SK-N-SH (cell line): Measurements from ENCODE around the gene SLC40A1. TPM values are rescaled to one million over a fixed set of nuclear protein-coding genes. Genes with fewer than 3 reads are reported as not detected.

Source experiments
- CTCF ChIA-PET: fragments of 300-600, 350-600 bp; formaldehyde crosslinking; extraction: SDS; loops from one replicate; lab custom pipeline; 2021; lab: Yijun Ruan, JAX
- POLR2A ChIA-PET: fragments of 350-600 bp; sonication (Branson Sonifier 250); formaldehyde crosslinking; extraction: SDS; loops from one replicate; lab custom pipeline; 2020; ENCODE audit warnings: antibody characterized with exemption, inconsistent platforms; lab: Yijun Ruan, JAX
- DNase-seq: peaks from one replicate; pipeline ENCODE4 v3.0.0; 2012
- H2AFZ ChIP-seq: fragments of 200-600 bp; sonication (generic); 2 replicates; pipeline ENCODE4 v1.8.1; 2016; ENCODE audit warnings: antibody characterized with exemption, mild to moderate bottlenecking, low read depth
- H3F3A ChIP-seq: fragments of 200-600 bp; sonication (generic); replicated peaks from 2 replicates; pipeline ENCODE3; 2016; ENCODE audit warnings: antibody characterized with exemption, mild to moderate bottlenecking; ENCODE audit not compliant: insufficient read depth
- H3K27ac ChIP-seq, 2 experiments: fragments of 200-500 bp in 1 of 2; fragments of 200-600 bp in 1 of 2; sonication (Bioruptor generic) in 1 of 2; sonication (generic), shearing (Covaris generic) in 1 of 2; 2 replicates each; pipeline versions ENCODE4 v1.5.1 to v1.6.1; 2014 to 2016; ENCODE audit warnings: low read depth in 2 of 2, inconsistent platforms in 1 of 2, low read length in 1 of 2, mild to moderate bottlenecking in 1 of 2, mixed read lengths in 1 of 2
- H3K27me3 ChIP-seq: fragments of 200-600 bp; sonication (generic), shearing (Covaris generic); 2 replicates; pipeline ENCODE4 v1.6.1; 2016; ENCODE audit warnings: mixed run types; ENCODE audit not compliant: insufficient read depth
- H3K36me3 ChIP-seq, 2 experiments: fragments of 200-500 bp in 1 of 2; fragments of 200-600 bp in 1 of 2; sonication (Bioruptor generic) in 1 of 2; sonication (generic) in 1 of 2; replicated peaks in 1 of 2; 2 replicates each; pipeline versions ENCODE3 to v1.5.1; 2014 to 2016; ENCODE audit warnings: low read length in 1 of 2, mild to moderate bottlenecking in 1 of 2; ENCODE audit not compliant: insufficient read depth in 2 of 2, control insufficient read depth in 1 of 2
- H3K4me1 ChIP-seq, 2 experiments: fragments of 200-500 bp in 1 of 2; fragments of 200-600 bp in 1 of 2; sonication (Bioruptor generic) in 1 of 2; sonication (generic), shearing (Covaris generic) in 1 of 2; 2 replicates each; pipeline versions ENCODE4 v1.5.1 to v1.6.1; 2014 to 2016; ENCODE audit warnings: low read depth in 1 of 2, low read length in 1 of 2, mixed run types in 1 of 2; ENCODE audit not compliant: insufficient read depth in 2 of 2, control insufficient read depth in 1 of 2
- H3K4me2 ChIP-seq: fragments of 200-600 bp; sonication (generic), shearing (Covaris generic); 2 replicates; pipeline ENCODE4 v1.6.1; 2017; ENCODE audit warnings: mixed run types
- H3K4me3 ChIP-seq, 2 experiments: fragments of 200-500 bp in 1 of 2; fragments of 200-600 bp in 1 of 2; sonication (Bioruptor generic) in 1 of 2; sonication (generic), shearing (Covaris generic) in 1 of 2; 2 replicates each; pipeline versions ENCODE4 v1.5.1 to v1.8.1; 2014 to 2016; ENCODE audit warnings: low read depth in 2 of 2, inconsistent platforms in 1 of 2, low read length in 1 of 2, mild to moderate bottlenecking in 1 of 2, mixed read lengths in 1 of 2, moderate library complexity in 1 of 2
- H3K79me2 ChIP-seq: fragments of 200-600 bp; sonication (generic); 2 replicates; pipeline ENCODE4 v1.8.1; 2017; ENCODE audit warnings: mild to moderate bottlenecking; ENCODE audit not compliant: insufficient read depth
- H3K9ac ChIP-seq: fragments of 200-600 bp; sonication (generic); 2 replicates; pipeline ENCODE4 v1.6.1; 2017; ENCODE audit warnings: mixed run types
- H3K9me2 ChIP-seq: fragments of 200-600 bp; sonication (generic); 2 replicates; pipeline ENCODE4 v1.6.1; 2017; ENCODE audit warnings: mixed run types
- H3K9me3 ChIP-seq: fragments of 200-600 bp; sonication (generic); 2 replicates; pipeline ENCODE4 v1.6.1; 2017; ENCODE audit warnings: mixed run types, mild to moderate bottlenecking, moderate library complexity
- H4K20me1 ChIP-seq: fragments of 200-600 bp; sonication (generic); 2 replicates; pipeline ENCODE4 v1.6.1; 2017; ENCODE audit warnings: mild to moderate bottlenecking, mixed run types; ENCODE audit not compliant: insufficient read depth
- JUND ChIP-seq: IDR thresholded peaks from 2 replicates; pipeline ENCODE4 v1.4.0; 2012
- NRF1 ChIP-seq: IDR thresholded peaks from 2 replicates; pipeline ENCODE4 v1.6.1; 2012; ENCODE audit warnings: low read depth, mild to moderate bottlenecking, low read length
- POLR2AphosphoS5 ChIP-seq: IDR thresholded peaks from 2 replicates; pipeline ENCODE4 v1.6.1; 2012; ENCODE audit warnings: low read depth, low read length
- RCOR1 ChIP-seq: fragments of 150-350 bp; IDR thresholded peaks from 2 replicates; pipeline ENCODE4 v1.6.1; 2017; ENCODE audit warnings: antibody characterized with exemption, low read length
- TAF1 ChIP-seq: IDR thresholded peaks from 2 replicates; pipeline ENCODE4 v1.6.1; 2012; ENCODE audit warnings: low read depth, mild to moderate bottlenecking, low read length, moderate library complexity, borderline replicate concordance
- WGBS: methylation state at CpG from one replicate; pipeline ENCODE4 v1.1.6; 2017; ENCODE audit warnings: low lambda C conversion rate; 5-methylcytosine and 5-hydroxymethylcytosine counted together
- polyA plus RNA-seq, 3 experiments: library from polyadenylated mRNA; depleted of rRNA; stranded (reverse); fragments of >200 nt; gene quantifications; 2 replicates each; pipeline ENCODE4 v1.2.3, GENCODE V29; 2012
- TF ChIP-seq, protein P1 (sequence below): IDR thresholded peaks from 2 replicates; pipeline ENCODE4 v1.4.0; 2012; ENCODE audit warnings: low read depth, borderline replicate concordance
- TF ChIP-seq, protein P2 (sequence below): fragments of 150-350 bp; IDR thresholded peaks from 2 replicates; pipeline ENCODE4 v1.6.1; 2017; ENCODE audit warnings: antibody characterized with exemption, low read length, low read depth, borderline replicate concordance
- TF ChIP-seq, protein P3 (sequence below): IDR thresholded peaks from 2 replicates; pipeline ENCODE4 v1.4.0; 2012; ENCODE audit warnings: low read depth
- TF ChIP-seq, protein P4 (sequence below): IDR thresholded peaks from 2 replicates; pipeline ENCODE4; 2012

SLC40A1 gene, protein sequence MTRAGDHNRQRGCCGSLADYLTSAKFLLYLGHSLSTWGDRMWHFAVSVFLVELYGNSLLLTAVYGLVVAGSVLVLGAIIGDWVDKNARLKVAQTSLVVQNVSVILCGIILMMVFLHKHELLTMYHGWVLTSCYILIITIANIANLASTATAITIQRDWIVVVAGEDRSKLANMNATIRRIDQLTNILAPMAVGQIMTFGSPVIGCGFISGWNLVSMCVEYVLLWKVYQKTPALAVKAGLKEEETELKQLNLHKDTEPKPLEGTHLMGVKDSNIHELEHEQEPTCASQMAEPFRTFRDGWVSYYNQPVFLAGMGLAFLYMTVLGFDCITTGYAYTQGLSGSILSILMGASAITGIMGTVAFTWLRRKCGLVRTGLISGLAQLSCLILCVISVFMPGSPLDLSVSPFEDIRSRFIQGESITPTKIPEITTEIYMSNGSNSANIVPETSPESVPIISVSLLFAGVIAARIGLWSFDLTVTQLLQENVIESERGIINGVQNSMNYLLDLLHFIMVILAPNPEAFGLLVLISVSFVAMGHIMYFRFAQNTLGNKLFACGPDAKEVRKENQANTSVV
- 1.8 and 2.1 TPM in 2 replicates for polyA plus RNA-seq (2012; rRNA removed)
- 3.1 and 3.4 TPM in 2 replicates for polyA plus RNA-seq (2012; cell fraction: cytosol; rRNA removed)
- 0.97 TPM in 2 replicates for polyA plus RNA-seq (2012; cell fraction: nucleus; rRNA removed)

DNA sequence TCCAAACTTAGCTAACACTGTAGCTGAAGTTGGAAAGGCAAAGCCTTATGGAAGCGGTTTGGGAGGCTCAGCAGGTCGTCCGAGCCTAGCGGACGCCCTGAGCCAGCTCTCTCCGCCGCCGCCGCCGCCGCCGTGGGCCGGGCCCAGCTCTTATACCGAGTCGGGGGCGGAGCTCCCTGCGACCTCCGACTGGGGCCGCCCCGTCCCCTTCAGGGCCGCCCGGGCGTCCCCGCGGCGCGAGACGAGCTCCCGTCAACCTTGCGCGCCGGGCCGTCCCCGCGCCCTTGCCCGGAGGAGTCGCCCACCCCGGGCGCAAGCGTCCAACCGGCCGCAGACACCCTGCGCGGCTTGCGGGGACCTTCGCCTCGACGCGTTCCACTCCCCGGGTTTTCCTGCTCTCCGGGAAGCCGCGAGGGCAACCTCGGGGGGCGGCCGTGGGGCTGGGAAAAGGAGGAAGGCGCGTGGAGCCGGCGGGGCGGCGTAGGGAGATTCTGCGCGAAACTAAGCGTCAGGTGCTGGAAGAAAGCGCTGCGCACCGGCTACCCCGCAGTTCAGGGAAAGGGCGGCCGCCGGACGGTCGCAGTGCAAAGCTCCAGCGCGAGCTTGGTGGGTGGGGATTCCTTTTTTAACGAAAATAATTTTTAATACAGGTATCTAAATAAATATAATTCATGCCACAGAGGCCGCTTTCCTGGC, at the start of gene SLC40A1:
Gene SLC40A1, minus strand, starts transcription at position 129 of the 696 bp plus-strand sequence. CDS start 326 bp downstream, outside the sequence.
- POLR2A ChIA-PET, result interaction anchor here (0.5 to 2.4 kb wide), 6 partner anchors 32 to 1287 kb away, joined by 3 to 9 read pairs (median 4); partner anchors contain the start of genes OSGEPL1 and WDR75
- Histone ChIP-seq H3K79me2 (no peaks in the 10 kb centered on the region), H3K27ac (peak within 1 kb of the TSS; percentile 34 to 80; a peak in 3 of 4 replicates), H4K20me1 (no peaks in the 10 kb centered on the region), H3K9me2 (no peaks in the 10 kb centered on the region), H3K27me3 (no peaks in the 10 kb centered on the region), H3K4me1 (peaks cover 0 to 10% of the 10 kb centered on the region in 2 experiments; a peak in 1 of 4 replicates), H3F3A (no peaks in the 10 kb centered on the region), H3K4me3 (peak within 1 kb of the TSS; percentile 69 to 71), H2AFZ (peak within 1 kb of the TSS; percentile 96), H3K9ac (peak within 1 kb of the TSS; percentile 57), H3K36me3 (peaks cover 0 to 4% of the 10 kb centered on the region in 2 experiments), H3K9me3 (no peaks in the 10 kb centered on the region), H3K4me2 (peak within 1 kb of the TSS; percentile 79)
- TF ChIP-seq, protein P1, sequence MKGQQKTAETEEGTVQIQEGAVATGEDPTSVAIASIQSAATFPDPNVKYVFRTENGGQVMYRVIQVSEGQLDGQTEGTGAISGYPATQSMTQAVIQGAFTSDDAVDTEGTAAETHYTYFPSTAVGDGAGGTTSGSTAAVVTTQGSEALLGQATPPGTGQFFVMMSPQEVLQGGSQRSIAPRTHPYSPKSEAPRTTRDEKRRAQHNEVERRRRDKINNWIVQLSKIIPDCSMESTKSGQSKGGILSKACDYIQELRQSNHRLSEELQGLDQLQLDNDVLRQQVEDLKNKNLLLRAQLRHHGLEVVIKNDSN, result peak; percentile 9; the same call in 1 of the 2 replicates
- TF ChIP-seq RCOR1 (no peak), JUND (no peak), NRF1 (no peak), POLR2AphosphoS5 (peak; percentile 77), TAF1 (peak; percentile 45; the same call in 1 of the 2 replicates)
- TF ChIP-seq, protein P2, sequence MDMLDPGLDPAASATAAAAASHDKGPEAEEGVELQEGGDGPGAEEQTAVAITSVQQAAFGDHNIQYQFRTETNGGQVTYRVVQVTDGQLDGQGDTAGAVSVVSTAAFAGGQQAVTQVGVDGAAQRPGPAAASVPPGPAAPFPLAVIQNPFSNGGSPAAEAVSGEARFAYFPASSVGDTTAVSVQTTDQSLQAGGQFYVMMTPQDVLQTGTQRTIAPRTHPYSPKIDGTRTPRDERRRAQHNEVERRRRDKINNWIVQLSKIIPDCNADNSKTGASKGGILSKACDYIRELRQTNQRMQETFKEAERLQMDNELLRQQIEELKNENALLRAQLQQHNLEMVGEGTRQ, result no peak
- TF ChIP-seq, protein P3, sequence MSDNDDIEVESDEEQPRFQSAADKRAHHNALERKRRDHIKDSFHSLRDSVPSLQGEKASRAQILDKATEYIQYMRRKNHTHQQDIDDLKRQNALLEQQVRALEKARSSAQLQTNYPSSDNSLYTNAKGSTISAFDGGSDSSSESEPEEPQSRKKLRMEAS, result peak; percentile 75; the same call in 1 of the 2 replicates
- TF ChIP-seq, protein P4, sequence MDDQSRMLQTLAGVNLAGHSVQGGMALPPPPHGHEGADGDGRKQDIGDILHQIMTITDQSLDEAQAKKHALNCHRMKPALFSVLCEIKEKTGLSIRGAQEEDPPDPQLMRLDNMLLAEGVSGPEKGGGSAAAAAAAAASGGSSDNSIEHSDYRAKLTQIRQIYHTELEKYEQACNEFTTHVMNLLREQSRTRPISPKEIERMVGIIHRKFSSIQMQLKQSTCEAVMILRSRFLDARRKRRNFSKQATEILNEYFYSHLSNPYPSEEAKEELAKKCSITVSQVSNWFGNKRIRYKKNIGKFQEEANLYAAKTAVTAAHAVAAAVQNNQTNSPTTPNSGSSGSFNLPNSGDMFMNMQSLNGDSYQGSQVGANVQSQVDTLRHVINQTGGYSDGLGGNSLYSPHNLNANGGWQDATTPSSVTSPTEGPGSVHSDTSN, result peak; percentile 7; the same call in 1 of the 2 replicates
- CTCF ChIA-PET, result interaction anchor here (0.6 to 1.5 kb wide), 4 partner anchors 10 to 80 kb away, joined by 3 to 5 read pairs (median 4); partner anchors contain the start of gene ASNSD1
- DNase-seq, result peak; percentile 95
- WGBS, result 3% methylated on average over 36 of the region's 78 CpGs
